ENCODE results near the gene PGS1. TPM values are rescaled to one million over a fixed set of nuclear protein-coding genes. Genes with fewer than 3 reads are reported as not detected.

The PGS1 gene
- total RNA-seq, 1 experiment from 2014 or later: 42.5 TPM

GRCh38 chr17:78416791-78417530 lies 38.5 kb downstream of the PGS1 start:
- Histone ChIP-seq H3K36me3 (ENCODE audit: insufficient read depth, low read length, poor library complexity, severe bottlenecking) (peaks cover 32% of the 10 kb centered on the region), H3K27me3 (replicated peaks; ENCODE audit: insufficient read depth, low read depth, low read length, poor library complexity) (no peaks in the 10 kb centered on the region), H3K4me1 (ENCODE audit: insufficient read depth, low read length, poor library complexity, severe bottlenecking) (no peaks in the 10 kb centered on the region), H3K9me3 (ENCODE audit: low read depth, low read length, poor library complexity, severe bottlenecking) (no peaks in the 10 kb centered on the region), H3K27ac (ENCODE audit: low read depth, low read length, poor library complexity, severe bottlenecking) (no peak overlapping the region), H3K4me3 (ENCODE audit: low read depth, low read length, poor library complexity, severe bottlenecking) (no peak overlapping the region)
- no TSS peak for BruUV-seq (replicated peaks)
- intact Hi-C loops (cut with micrococcal nuclease; ENCODE audit: unreplicated experiment): no loop called here
- no peak for DNase-seq (ENCODE audit: low spot score)
- TF ChIP-seq EZH2 (IDR thresholded peaks at IDR 0.05; ENCODE audit: borderline replicate concordance, low read depth, low read length, poor library complexity, severe bottlenecking) (no peak), CTCF (conservative IDR thresholded peaks at IDR 0.05; ENCODE audit: low read depth, low read length) (no peak)
- CTCF ChIA-PET: no interaction called here
- POLR2A ChIA-PET (ENCODE audit: low non-redundant PET): no interaction called here

DNA sequence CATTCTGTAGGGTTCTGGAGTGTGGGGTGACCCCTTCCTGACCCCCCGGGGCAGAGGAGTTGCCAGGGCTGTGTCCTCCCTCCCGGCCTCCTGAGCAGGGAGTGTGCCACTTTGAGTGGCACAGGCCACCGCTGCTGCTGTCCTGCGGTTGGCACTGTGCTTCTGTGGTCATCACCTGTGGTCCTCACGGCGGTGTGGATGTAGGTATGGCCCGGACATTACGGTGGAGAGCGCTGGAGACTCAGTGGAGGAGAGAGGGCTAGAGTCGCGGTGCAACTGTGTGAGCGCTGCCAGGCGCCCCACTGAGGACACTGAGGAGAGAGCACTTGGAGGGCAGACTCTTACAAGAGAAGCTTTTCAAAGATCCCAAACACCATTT lies 39.1 kb downstream of the PGS1 start:
- H3K36me3 ChIP-seq (ENCODE audit: insufficient read depth, low read length, poor library complexity, severe bottlenecking): peaks cover 36% of the 10 kb centered on the region
- no peaks in the 10 kb centered on the region for H3K27me3 ChIP-seq (replicated peaks; ENCODE audit: insufficient read depth, low read depth, low read length, poor library complexity)
- H3K9me3 ChIP-seq (ENCODE audit: low read depth, low read length, poor library complexity, severe bottlenecking): no peaks in the 10 kb centered on the region
- intact Hi-C loops (cut with micrococcal nuclease; ENCODE audit: unreplicated experiment): no loop called here
- H3K4me1 ChIP-seq (ENCODE audit: insufficient read depth, low read length, poor library complexity, severe bottlenecking): no peaks in the 10 kb centered on the region
- TF ChIP-seq CTCF (conservative IDR thresholded peaks at IDR 0.05; ENCODE audit: low read depth, low read length) (no peak), EZH2 (IDR thresholded peaks at IDR 0.05; ENCODE audit: borderline replicate concordance, low read depth, low read length, poor library complexity, severe bottlenecking) (no peak)
- POLR2A ChIA-PET (ENCODE audit: low non-redundant PET): no interaction called here
- H3K4me3 ChIP-seq (ENCODE audit: low read depth, low read length, poor library complexity, severe bottlenecking): no peak overlapping the region
- DNase-seq (ENCODE audit: low spot score): no peak
- CTCF ChIA-PET: no interaction called here
- no TSS peak for BruUV-seq (replicated peaks)
- no peak overlapping the region for H3K27ac ChIP-seq (ENCODE audit: low read depth, low read length, poor library complexity, severe bottlenecking)

DNA sequence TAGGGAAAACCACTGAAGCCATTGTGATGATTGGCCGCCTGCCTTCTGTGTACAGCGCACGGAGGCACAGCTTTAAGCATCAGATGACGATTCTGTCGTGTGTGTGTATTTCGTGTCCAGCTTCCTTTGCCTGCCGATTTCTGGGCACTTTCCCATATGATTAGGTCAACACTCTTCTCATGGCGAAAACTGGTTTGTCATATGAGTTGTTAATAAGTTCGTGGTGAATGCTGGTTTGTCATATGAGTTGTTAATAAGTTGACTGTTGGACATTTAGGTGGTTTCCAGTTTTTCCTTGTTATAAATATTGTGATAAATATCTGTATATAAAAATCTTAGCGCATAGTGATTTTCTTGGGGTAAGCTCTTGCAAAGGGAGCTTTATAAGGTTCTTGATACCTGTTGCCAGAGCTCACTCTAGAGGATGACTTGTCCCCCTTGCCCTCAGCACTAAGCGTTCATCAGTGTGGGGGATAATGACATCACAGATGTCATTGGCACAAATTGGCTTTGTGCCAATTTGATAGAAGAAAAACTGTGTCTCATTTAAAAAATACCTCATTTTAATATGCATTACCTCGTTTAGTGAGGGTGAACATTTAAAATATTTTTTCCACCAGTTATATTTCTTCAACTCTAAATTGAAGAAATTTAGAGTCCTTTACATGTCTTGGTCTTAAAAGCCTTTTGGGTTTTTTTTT lies 40.0 kb downstream of the PGS1 start:
- DNase-seq (ENCODE audit: low spot score): no peak
- Histone ChIP-seq H3K4me1 (ENCODE audit: insufficient read depth, low read length, poor library complexity, severe bottlenecking) (peaks cover 5% of the 10 kb centered on the region), H3K27ac (ENCODE audit: low read depth, low read length, poor library complexity, severe bottlenecking) (no peak overlapping the region), H3K4me3 (ENCODE audit: low read depth, low read length, poor library complexity, severe bottlenecking) (no peak overlapping the region), H3K27me3 (replicated peaks; ENCODE audit: insufficient read depth, low read depth, low read length, poor library complexity) (no peaks in the 10 kb centered on the region), H3K36me3 (ENCODE audit: insufficient read depth, low read length, poor library complexity, severe bottlenecking) (peaks cover 35% of the 10 kb centered on the region), H3K9me3 (ENCODE audit: low read depth, low read length, poor library complexity, severe bottlenecking) (no peaks in the 10 kb centered on the region)
- TF ChIP-seq EZH2 (IDR thresholded peaks at IDR 0.05; ENCODE audit: borderline replicate concordance, low read depth, low read length, poor library complexity, severe bottlenecking): no peak
- TF ChIP-seq CTCF (conservative IDR thresholded peaks at IDR 0.05; ENCODE audit: low read depth, low read length): no peak
- CTCF ChIA-PET: no interaction called here
- POLR2A ChIA-PET (ENCODE audit: low non-redundant PET): no interaction called here
- no TSS peak for BruUV-seq (replicated peaks)
- intact Hi-C loops (cut with micrococcal nuclease; ENCODE audit: unreplicated experiment): no loop called here
